DMS53 (cell line): ENCODE results near the gene FRA10AC1.
"Not testable (repeated sequence)": the region's sequence is repeated elsewhere in the genome, so short reads cannot be mapped to it uniquely, and the experiment has no call there.

Source experiments
- DNase-seq: peaks from one replicate; lab custom pipeline; 2025; lab: John Stamatoyannopoulos, UW

Gene FRA10AC1

DNA sequence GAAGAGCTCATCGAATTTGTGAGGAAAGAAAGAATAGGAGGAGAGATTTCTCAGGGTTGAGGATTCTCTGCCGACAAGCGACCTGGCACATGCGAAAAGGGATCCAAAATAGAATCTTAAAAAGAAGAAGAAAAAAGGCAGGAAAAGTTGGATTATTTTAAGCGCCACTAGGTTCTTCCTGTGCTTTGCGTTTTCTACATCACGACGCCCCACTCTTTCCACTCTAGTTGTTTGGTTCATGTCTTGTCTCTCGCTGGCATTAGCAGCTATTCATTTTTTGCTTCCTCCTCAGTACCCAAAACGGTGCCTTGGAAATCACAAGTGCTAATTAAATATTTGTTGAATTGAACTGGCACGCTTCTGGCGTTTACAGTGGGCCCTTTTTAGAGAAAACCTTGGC is 674 bp upstream of the FRA10AC1 start:
- peak; percentile 73 for DNase-seq

GRCh38 chr10:93701866-93702209 is 554 bp downstream of the FRA10AC1 start:
- peak; percentile 51 for DNase-seq

DNA sequence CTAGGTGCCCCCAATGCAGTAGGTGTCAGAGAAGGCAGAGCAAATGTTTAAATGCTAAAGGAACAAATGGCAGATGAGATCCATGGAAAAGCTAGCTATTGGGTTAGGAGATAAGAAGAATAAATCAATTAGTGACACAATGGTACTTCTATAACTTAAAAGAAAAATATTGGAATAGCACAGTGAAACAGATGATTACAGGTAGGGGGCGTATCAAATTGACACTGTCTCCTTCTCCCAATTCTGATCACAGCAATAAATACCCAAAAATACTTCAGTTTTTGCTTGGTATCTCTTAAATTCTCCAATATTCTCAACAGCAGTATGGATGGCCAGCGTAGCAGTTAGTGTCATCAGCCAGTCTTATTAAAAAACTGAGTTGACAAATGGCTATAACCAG is 5.2 kb downstream of the FRA10AC1 start:
- DNase-seq: no peak

- DNase-seq: not testable (repeated sequence)
Measured at GRCh38 chr10:93696582-93696981, 5.8 kb downstream of the FRA10AC1 start.

- no peak for DNase-seq
Measured at GRCh38 chr10:93695740-93696139, 6.7 kb downstream of the FRA10AC1 start.

GRCh38 chr10:93687737-93688136 is 14.7 kb downstream of the FRA10AC1 start:
- DNase-seq: no peak

DNA sequence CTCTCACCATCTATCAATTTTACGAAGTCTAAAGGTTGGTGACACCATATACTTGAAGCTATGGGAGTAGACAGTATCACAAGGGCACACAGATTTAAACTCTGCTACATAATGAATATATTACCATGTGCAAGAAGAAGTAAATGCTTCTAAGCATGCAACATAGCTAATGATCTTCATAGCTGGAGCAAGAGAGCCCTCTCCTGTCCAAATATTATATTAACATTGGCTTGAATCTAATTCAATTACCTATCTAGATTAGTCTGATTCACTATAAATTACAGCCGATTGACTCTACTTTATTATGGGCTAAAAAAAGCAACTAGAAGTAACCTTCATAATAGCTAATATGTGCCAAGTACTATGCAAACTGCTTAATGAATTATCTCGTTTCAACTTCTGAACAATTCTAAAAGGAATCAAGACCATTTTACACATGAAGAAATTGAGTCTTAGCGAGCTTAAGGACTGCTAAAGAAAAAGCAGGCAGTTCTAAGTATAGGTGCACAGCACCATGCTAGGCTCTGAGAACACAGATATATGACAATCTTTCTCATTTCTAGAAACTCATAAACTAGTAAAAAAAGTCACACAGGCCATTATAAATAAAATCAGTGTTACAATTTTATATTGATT is 21.9 kb downstream of the FRA10AC1 start:
- DNase-seq: peak; percentile 76

- no peak for DNase-seq
Measured at GRCh38 chr10:93678805-93679587, 23.4 kb downstream of the FRA10AC1 start.

DNA sequence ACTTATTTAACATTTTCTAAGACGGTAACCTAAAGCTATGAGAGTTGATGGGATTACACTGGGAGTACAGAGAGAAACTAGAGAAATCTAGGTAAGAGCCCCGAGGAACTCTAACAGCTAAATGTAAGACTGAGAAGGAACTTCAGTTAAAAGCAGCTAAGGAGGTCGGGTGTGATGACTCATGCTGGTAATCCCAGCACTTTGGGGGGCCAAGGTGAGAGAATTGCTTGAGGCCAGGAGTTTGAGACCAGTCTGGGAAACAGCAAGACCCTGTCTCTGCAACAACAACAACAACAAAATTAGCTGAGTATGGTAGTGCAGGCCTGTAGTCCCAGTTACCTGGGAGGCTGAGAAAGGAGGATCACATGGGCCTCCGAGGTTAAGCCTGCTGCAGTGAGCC is 24.0 kb downstream of the FRA10AC1 start:
- DNase-seq: no peak

DNA sequence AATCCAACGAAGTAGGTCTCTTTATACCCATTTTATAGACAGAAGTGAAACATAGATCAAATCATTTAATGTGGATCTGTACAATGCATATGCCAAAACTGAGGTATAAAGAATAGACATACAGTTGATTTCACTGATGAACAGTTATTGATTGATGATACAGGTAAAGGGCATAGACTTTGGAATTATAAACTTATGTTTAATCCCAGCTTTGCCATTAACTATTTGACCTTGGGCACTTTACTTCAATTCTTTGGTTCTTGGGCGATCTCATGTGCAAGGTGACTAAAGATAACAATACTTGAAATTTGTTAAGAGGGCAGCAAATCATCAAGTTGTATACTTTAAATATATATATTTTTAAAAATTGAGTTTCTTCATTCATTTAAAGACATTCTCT is 28.6 kb downstream of the FRA10AC1 start:
- DNase-seq: no peak

DNA sequence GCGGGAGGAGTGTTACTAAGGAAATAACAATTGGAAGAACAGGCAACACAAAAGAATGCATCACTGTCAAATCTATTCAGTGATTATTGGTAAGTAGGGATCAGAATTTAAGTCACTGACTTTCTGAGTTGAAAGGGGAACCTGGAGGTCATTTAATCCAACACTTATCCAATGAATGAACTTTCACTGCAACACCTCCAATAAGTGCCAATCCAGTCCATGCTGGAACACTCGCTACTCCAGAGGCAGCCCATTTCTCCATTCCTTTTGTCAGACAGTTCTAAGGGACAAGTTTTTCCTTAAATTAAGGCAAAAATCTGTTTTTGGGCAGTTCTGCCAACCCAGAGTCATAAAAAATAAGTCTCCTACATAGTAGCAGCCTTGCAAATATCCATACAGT is 29.5 kb downstream of the FRA10AC1 start:
- no peak for DNase-seq

GRCh38 chr10:93672022-93672678 is 30.2 kb downstream of the FRA10AC1 start:
- DNase-seq: peak; percentile 24

DNA sequence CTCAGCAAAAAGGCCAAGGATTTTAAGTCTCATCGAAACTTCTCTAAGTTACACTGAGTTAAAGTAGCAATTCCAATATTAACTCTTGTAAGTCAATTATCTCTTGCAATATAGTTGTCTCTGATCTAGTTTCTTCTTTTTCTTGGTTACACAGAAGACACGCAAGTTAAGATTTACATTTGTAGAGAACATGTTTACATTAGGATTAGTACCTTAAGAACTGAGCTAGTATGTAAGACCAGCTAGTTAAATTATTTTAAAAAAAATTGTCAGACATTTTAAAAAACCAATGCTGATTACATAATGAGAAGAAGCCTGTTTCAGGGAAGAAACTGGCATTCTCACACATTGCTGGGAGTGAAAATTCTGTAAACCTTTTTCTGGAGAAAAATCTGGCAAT is 31.4 kb downstream of the FRA10AC1 start:
- no peak for DNase-seq

- no peak for DNase-seq
Measured at GRCh38 chr10:93670372-93670771, 32.0 kb downstream of the FRA10AC1 start.

DNA sequence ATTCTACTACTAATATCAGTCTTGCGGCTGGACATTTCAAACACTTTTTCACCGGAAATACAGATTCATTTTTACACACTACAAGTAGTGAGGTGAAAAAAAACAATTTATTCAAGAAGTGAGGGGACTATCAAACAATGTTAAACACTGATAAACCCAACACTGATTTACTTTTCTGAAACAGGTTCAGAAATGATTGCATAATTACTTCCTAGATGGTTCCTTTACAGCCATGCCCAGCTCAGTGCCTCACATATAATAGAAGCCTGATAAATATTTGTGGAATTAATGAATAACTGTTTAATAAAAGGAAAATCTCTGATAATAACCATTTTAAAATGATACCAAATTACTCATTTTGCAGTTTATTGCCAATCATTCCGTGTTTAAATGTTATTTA is 34.6 kb downstream of the FRA10AC1 start:
- DNase-seq: no peak

DNA sequence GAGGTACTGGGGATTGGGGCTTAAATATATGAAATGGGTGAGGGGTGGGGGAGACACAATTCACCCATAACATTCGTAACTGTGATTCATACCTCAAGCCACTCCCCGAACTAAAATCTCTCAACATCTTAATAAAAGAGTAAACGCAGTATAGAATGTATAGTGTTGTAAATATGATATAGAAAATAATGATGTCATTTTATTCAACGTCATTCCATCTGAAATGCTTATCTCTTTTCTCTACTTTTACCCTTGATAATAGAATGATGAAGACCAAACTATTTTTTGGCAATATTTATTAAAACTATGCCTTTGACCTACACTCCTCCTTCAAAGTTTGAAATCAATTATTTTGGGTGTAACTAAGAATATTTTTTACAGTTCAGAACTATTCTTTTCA is 36.4 kb downstream of the FRA10AC1 start:
- DNase-seq: no peak

DNA sequence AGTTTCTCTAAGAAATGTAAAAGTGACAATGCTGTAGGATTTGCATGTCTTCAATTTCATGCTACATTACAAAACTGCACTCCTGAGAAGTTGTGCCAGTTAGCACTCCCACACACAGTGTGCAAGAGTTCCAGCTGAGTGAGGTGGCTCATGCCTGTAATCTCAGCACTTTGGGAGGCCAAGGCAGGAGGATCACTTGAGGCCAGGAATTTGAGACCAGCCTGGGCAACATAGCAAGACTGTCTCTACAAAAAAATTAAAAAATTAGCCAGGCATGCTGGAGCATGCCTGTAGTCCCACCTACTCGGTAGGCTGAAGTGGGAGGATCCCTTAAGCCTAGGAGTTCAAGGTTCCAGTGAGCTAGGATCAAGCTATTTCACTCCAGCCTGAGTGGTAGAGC is 44.6 kb downstream of the FRA10AC1 start:
- no peak for DNase-seq

GRCh38 chr10:93656155-93656554 is 46.2 kb downstream of the FRA10AC1 start:
- DNase-seq: no peak

DNA sequence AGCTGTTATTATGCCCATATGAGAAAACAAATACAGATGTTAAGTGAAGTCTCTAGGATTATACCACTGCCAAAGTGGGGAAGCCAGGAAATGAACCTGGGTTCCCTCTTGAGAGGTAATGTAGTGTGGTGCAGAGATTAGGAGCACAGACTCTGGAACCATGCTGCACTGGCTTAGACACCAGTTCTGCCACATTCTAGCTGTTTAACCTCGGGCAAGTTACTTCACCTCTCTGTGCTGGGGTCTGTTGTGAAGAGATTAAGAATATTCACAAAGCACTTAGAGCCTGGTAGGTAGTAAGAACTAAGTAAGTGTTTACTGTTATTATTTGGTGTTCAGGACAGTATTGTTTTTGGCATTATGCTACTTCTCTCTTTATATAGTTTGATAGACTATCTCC is 48.2 kb downstream of the FRA10AC1 start:
- no peak for DNase-seq

GRCh38 chr10:93652857-93653256 is 49.5 kb downstream of the FRA10AC1 start:
- no peak for DNase-seq

DNA sequence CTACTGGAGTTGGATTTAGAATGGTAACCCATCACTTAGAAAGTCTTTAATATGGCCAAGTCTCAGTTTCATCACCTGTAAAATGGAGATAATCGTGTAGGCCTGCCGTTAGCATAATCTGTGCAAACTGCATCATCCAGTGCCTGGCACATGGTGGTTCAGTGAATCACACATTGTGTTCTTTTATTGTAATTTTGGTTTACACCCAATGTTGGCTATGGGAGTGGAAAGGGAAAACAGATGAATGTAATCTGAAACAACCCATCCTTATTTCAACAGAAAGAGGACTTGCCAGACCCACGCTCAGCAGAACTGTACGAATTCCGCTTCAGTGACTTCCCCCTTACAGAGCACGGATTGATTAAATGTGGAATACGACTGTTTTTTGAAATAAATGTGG is 62.6 kb downstream of the FRA10AC1 start:
- no peak for DNase-seq

- no peak for DNase-seq
Measured at GRCh38 chr10:93630625-93631557, 71.5 kb downstream of the FRA10AC1 start.
